ENCODE results near the gene SMARCAL1.

DNA sequence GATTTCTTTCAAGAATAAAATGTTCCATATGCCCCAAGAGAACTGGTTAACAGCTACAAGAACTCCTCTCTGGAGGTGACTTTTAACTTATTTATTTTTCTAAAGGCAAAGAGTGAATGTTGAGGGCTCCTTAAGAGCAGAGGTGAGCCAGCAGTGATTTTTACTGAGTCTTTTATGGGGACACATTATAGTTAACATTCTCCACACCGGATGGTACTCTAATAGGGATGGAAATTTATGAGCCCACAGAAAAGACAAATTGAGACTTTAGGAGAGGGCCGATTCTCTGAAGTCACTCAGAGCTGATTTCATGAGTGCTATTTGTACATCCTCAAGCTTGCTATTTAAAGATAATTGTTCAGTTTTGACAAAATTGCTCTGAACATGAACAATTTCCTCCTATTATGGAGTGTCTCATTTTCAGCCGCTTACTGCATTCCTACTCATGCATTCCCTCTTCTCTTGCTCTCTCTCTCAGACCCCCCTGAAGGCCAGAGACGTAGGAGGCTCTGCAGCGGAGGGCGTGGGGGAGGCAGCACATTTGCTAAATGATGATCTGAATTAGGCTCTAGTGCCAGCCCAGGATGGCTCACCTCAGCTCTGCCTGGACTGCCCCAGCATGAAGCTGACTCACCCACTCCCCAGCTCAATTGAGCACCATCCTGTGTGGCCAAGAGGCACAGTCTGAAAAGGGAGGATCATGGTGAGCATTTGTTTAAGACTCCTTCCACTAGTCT is 80.5 kb downstream of the SMARCAL1 start:
- TF ChIP-seq CTCF (IDR thresholded peaks at IDR 0.05), result no peak
- no peak for TF ChIP-seq POLR2A (IDR thresholded peaks at IDR 0.05)
